Neural cell (in vitro differentiated cells): ENCODE results near the gene ANKS3. TPM values are rescaled to one million over a fixed set of nuclear protein-coding genes. Genes with fewer than 3 reads are reported as not detected.

Source experiments
- H2AFZ ChIP-seq: fragments of 200-600, 300-800 bp; sonication (generic), shearing (Covaris generic); 2 replicates; pipeline ENCODE4 v1.6.0; 2014; ENCODE audit warnings: low read depth, mild to moderate bottlenecking, antibody characterized with exemption, low read length, moderate library complexity
- H3F3A ChIP-seq: fragments of 200-600 bp; shearing (Covaris generic); 2 replicates; pipeline ENCODE4 v1.6.1; 2016; ENCODE audit warnings: mild to moderate bottlenecking, moderate library complexity, mixed read lengths, antibody characterized with exemption, low read length; ENCODE audit not compliant: insufficient read depth, poor library complexity, severe bottlenecking
- H3K27ac ChIP-seq: fragments of 200-600, 300-800 bp; sonication (generic), shearing (Covaris generic); 2 replicates; pipeline ENCODE4 v1.5.1; 2014; ENCODE audit warnings: mild to moderate bottlenecking, low read length, moderate library complexity
- H3K27me3 ChIP-seq: fragments of 300-800, 200-600 bp; sonication (generic), shearing (Covaris generic); 2 replicates; pipeline ENCODE4 v1.6.0; 2014; ENCODE audit warnings: mild to moderate bottlenecking, low read depth, low read length, moderate library complexity; ENCODE audit not compliant: insufficient read depth
- H3K36me3 ChIP-seq: fragments of 300-800, 200-600 bp; sonication (generic), shearing (Covaris generic); 2 replicates; pipeline ENCODE4 v1.5.1; 2014; ENCODE audit warnings: mild to moderate bottlenecking, antibody characterized with exemption, low read length, moderate library complexity; ENCODE audit not compliant: insufficient read depth
- H3K4me2 ChIP-seq: fragments of 300-800, 200-600 bp; sonication (generic), shearing (Covaris generic); 2 replicates; pipeline ENCODE4 v1.6.0; 2014; ENCODE audit warnings: mild to moderate bottlenecking, low read length
- H3K4me3 ChIP-seq: fragments of 300-800, 200-600 bp; sonication (generic), shearing (Covaris generic); 2 replicates; pipeline ENCODE4 v1.5.1; 2014; ENCODE audit warnings: mild to moderate bottlenecking, low read length, moderate library complexity
- H3K79me2 ChIP-seq: fragments of 200-600 bp; shearing (Covaris generic); replicated peaks from 2 replicates; pipeline ENCODE4 v1.6.0; 2014; ENCODE audit warnings: mild to moderate bottlenecking, low read length, moderate library complexity; ENCODE audit not compliant: insufficient read depth
- H3K9ac ChIP-seq: fragments of 300-800, 200-600 bp; sonication (generic), shearing (Covaris generic); 2 replicates; pipeline ENCODE4 v1.6.1; 2016; ENCODE audit warnings: mild to moderate bottlenecking, low read length, mixed read lengths
- H3K9me2 ChIP-seq: fragments of 200-600 bp; shearing (Covaris generic); 2 replicates; pipeline ENCODE4 v1.6.1; 2016; ENCODE audit warnings: mild to moderate bottlenecking, low read length, mixed read lengths; ENCODE audit not compliant: insufficient read depth
- H3K9me3 ChIP-seq: fragments of 200-600, 300-800 bp; sonication (generic), shearing (Covaris generic); 2 replicates; pipeline ENCODE4 v1.6.1; 2016; ENCODE audit warnings: mild to moderate bottlenecking, mixed run types, low read length, moderate library complexity, mixed read lengths
- H4K20me1 ChIP-seq: fragments of 200-600 bp; shearing (Covaris generic); 2 replicates; pipeline ENCODE4 v1.6.1; 2016; ENCODE audit warnings: mild to moderate bottlenecking, mixed run types; ENCODE audit not compliant: insufficient read depth
- CTCF ChIP-seq: fragments of 450-650 bp; IDR thresholded peaks from 2 replicates; pipeline ENCODE4 v1.5.1; 2014; ENCODE audit warnings: antibody characterized with exemption, mild to moderate bottlenecking, moderate library complexity; ENCODE audit not compliant: poor library complexity, severe bottlenecking
- EP300 ChIP-seq: fragments of 450-650 bp; conservative IDR thresholded peaks from 2 replicates; pipeline ENCODE4 v1.6.1; 2014; ENCODE audit warnings: antibody characterized with exemption, mild to moderate bottlenecking, moderate library complexity; ENCODE audit not compliant: poor library complexity, severe bottlenecking
- EZH2 ChIP-seq: fragments of 200-600, 300-800 bp; shearing (Covaris generic), sonication (generic); IDR thresholded peaks from 2 replicates; pipeline ENCODE4 v1.6.1; 2014; ENCODE audit warnings: antibody characterized with exemption, low read length, borderline replicate concordance, mild to moderate bottlenecking; ENCODE audit not compliant: insufficient read depth, poor library complexity, severe bottlenecking
- MXI1 ChIP-seq: fragments of 450-650 bp; conservative IDR thresholded peaks from 2 replicates; pipeline ENCODE4 v1.6.1; 2014; ENCODE audit warnings: antibody characterized with exemption, mild to moderate bottlenecking; ENCODE audit not compliant: poor library complexity, severe bottlenecking
- POLR2AphosphoS5 ChIP-seq: IDR thresholded peaks from 2 replicates; pipeline ENCODE4 v1.6.1; 2012
- RAD21 ChIP-seq: fragments of 450-650 bp; conservative IDR thresholded peaks from 2 replicates; pipeline ENCODE4 v1.6.1; 2014; ENCODE audit warnings: antibody characterized with exemption, mild to moderate bottlenecking, moderate library complexity
- REST ChIP-seq: IDR thresholded peaks from 2 replicates; pipeline ENCODE4 v1.6.1; 2012; ENCODE audit warnings: borderline replicate concordance
- SMC3 ChIP-seq: fragments of 450-650 bp; conservative IDR thresholded peaks from 2 replicates; pipeline ENCODE4 v1.6.1; 2014; ENCODE audit warnings: antibody characterized with exemption, mild to moderate bottlenecking, moderate library complexity; ENCODE audit not compliant: poor library complexity
- TAF1 ChIP-seq: IDR thresholded peaks from 2 replicates; pipeline ENCODE4 v1.6.1; 2012; ENCODE audit warnings: low read depth
- polyA plus RNA-seq: library from polyadenylated mRNA; depleted of rRNA; stranded (reverse); fragments of >200 nt; gene quantifications from 2 replicates; pipeline ENCODE4 v1.2.3, GENCODE V29; 2014

Gene ANKS3
- polyA plus RNA-seq, 1 donor from 2014 or later: 53.9 TPM

- Histone ChIP-seq H3K9ac (no peak overlapping the region), H3F3A (no peaks in the 10 kb centered on the region), H3K27ac (no peak overlapping the region), H3K36me3 (no peaks in the 10 kb centered on the region), H3K4me2 (no peak overlapping the region), H3K9me3 (no peaks in the 10 kb centered on the region), H4K20me1 (no peaks in the 10 kb centered on the region), H3K27me3 (no peaks in the 10 kb centered on the region), H3K79me2 (no peaks in the 10 kb centered on the region), H3K4me3 (no peak overlapping the region), H2AFZ (no peak overlapping the region), H3K9me2 (no peaks in the 10 kb centered on the region)
- TF ChIP-seq EP300 (no peak), REST (no peak), EZH2 (no peak), MXI1 (no peak), TAF1 (no peak), CTCF (no peak), SMC3 (no peak), RAD21 (no peak), POLR2AphosphoS5 (no peak)
These were observed 54.0 kb downstream of the ANKS3 start for GRCh38 chr16:4679850-4680636.

- no peaks in the 10 kb centered on the region for H3F3A ChIP-seq
- no peak overlapping the region for H2AFZ ChIP-seq
- no peaks in the 10 kb centered on the region for H3K9me2 ChIP-seq
- no peaks in the 10 kb centered on the region for H4K20me1 ChIP-seq
- H3K36me3 ChIP-seq: no peaks in the 10 kb centered on the region
- H3K9ac ChIP-seq: no peak overlapping the region
- no peak for TF ChIP-seq TAF1
- no peak for TF ChIP-seq EZH2
- no peaks in the 10 kb centered on the region for H3K79me2 ChIP-seq
- H3K4me2 ChIP-seq: no peak overlapping the region
- H3K9me3 ChIP-seq: no peaks in the 10 kb centered on the region
- H3K4me3 ChIP-seq: no peak overlapping the region
- H3K27me3 ChIP-seq: no peaks in the 10 kb centered on the region
- H3K27ac ChIP-seq: no peak overlapping the region
These were observed 54.8 kb downstream of the ANKS3 start for GRCh38 chr16:4679156-4679849.
